A673 (cell line): ENCODE measurements around the gene GNG11. TPM values are rescaled to one million over a fixed set of nuclear protein-coding genes. Genes with fewer than 3 reads are reported as not detected.

Experiments
- BruUV-seq: library from RNA; stranded (reverse); fragments of 400-500 nt; replicated peaks from 2 replicates; lab custom pipeline; 2021; lab: Mats Ljungman, UMichigan
- CTCF ChIA-PET: fragments of 300-600 bp; sonication (Branson Sonifier 250); formaldehyde crosslinking; loops from one replicate; lab custom pipeline; 2022; ENCODE audit warnings: antibody characterized with exemption; lab: Charles Lee
- POLR2A ChIA-PET: fragments of 300-600 bp; sonication (Branson Sonifier 250); formaldehyde crosslinking; loops from one replicate; lab custom pipeline; 2022; ENCODE audit warnings: antibody characterized with exemption; ENCODE audit not compliant: low non-redundant PET; lab: Charles Lee
- DNase-seq: peaks from one replicate; pipeline ENCODE4 v3.0.0-alpha.2; 2015; ENCODE audit warnings: low spot score
- H3K27ac ChIP-seq: fragments of 200-600 bp; sonication (generic); 2 replicates; pipeline ENCODE4 v1.5.1; 2016; ENCODE audit warnings: mixed run types, low read depth, mild to moderate bottlenecking, mixed read lengths, antibody characterized with exemption, low read length; ENCODE audit not compliant: poor library complexity, severe bottlenecking
- H3K27me3 ChIP-seq: fragments of 200-600 bp; sonication (generic); replicated peaks from 2 replicates; pipeline ENCODE4 v1.6.1; 2017; ENCODE audit warnings: mixed run types, low read depth, mild to moderate bottlenecking, mixed read lengths, antibody characterized with exemption, low read length; ENCODE audit not compliant: insufficient read depth, poor library complexity
- H3K36me3 ChIP-seq: fragments of 200-600 bp; sonication (generic); 2 replicates; pipeline ENCODE4 v1.6.1; 2016; ENCODE audit warnings: mixed run types, mild to moderate bottlenecking, mixed read lengths, antibody characterized with exemption, low read length; ENCODE audit not compliant: insufficient read depth, poor library complexity, severe bottlenecking
- H3K4me1 ChIP-seq: fragments of 200-600 bp; sonication (generic); 2 replicates; pipeline ENCODE4 v1.6.1; 2017; ENCODE audit warnings: mixed run types, mild to moderate bottlenecking, mixed read lengths, antibody characterized with exemption, low read length; ENCODE audit not compliant: insufficient read depth, poor library complexity, severe bottlenecking
- H3K4me3 ChIP-seq: fragments of 200-600 bp; sonication (generic); 2 replicates; pipeline ENCODE4 v1.5.1; 2016; ENCODE audit warnings: low read depth, mixed run types, mild to moderate bottlenecking, mixed read lengths, low read length; ENCODE audit not compliant: poor library complexity, severe bottlenecking
- H3K9me3 ChIP-seq: fragments of 200-600 bp; sonication (generic); 2 replicates; pipeline ENCODE4 v1.6.1; 2016; ENCODE audit warnings: mixed run types, low read depth, mild to moderate bottlenecking, mixed read lengths, antibody characterized with exemption, low read length; ENCODE audit not compliant: poor library complexity, severe bottlenecking
- CTCF ChIP-seq: fragments of 300-800, 200-600 bp; sonication (generic); conservative IDR thresholded peaks from 2 replicates; pipeline ENCODE4 v1.5.1; 2017; ENCODE audit warnings: low read depth, mild to moderate bottlenecking, antibody characterized with exemption, low read length, moderate library complexity, mixed read lengths
- EZH2 ChIP-seq: fragments of 200-600 bp; sonication (generic); IDR thresholded peaks from 2 replicates; pipeline ENCODE4 v1.6.1; 2017; ENCODE audit warnings: borderline replicate concordance, low read depth, mild to moderate bottlenecking, mixed read lengths, antibody characterized with exemption, low read length; ENCODE audit not compliant: poor library complexity, severe bottlenecking
- intact Hi-C: fragments of 100-400 bp; cut with micrococcal nuclease; formaldehyde crosslinking; loops from one replicate; pipeline ENCODE4 v1.10.0; 2022; ENCODE audit not compliant: unreplicated experiment
- total RNA-seq: library from RNA; stranded (reverse); gene quantifications from 2 replicates; pipeline ENCODE4 v1.2.3, GENCODE V29; 2021

GNG11 gene
- total RNA-seq, 1 experiment from 2014 or later = 14.3 TPM

GRCh38 chr7:93958216-93958615 is 36.7 kb downstream of the GNG11 start:
- DNase-seq = peak; percentile 36
- no peaks in the 10 kb centered on the region for H3K27me3 ChIP-seq
- peaks cover 6% of the 10 kb centered on the region for H3K4me1 ChIP-seq
- ChIA-PET CTCF (no interaction called here), POLR2A (no interaction called here)
- H3K36me3 ChIP-seq = no peaks in the 10 kb centered on the region
- no peak overlapping the region for H3K4me3 ChIP-seq
- TF ChIP-seq CTCF (no peak), EZH2 (no peak)
- BruUV-seq = no TSS peak
- intact Hi-C loops = no loop called here
- H3K9me3 ChIP-seq = no peaks in the 10 kb centered on the region
- H3K27ac ChIP-seq = no peak overlapping the region

- ChIA-PET CTCF (no interaction called here), POLR2A (no interaction called here)
- no peaks in the 10 kb centered on the region for H3K36me3 ChIP-seq
- no peaks in the 10 kb centered on the region for H3K9me3 ChIP-seq
- H3K27ac ChIP-seq = no peak overlapping the region
- TF ChIP-seq EZH2 = no peak
- TF ChIP-seq CTCF = no peak
- BruUV-seq = no TSS peak
- H3K27me3 ChIP-seq = no peaks in the 10 kb centered on the region
- DNase-seq = no peak
- peaks cover 6% of the 10 kb centered on the region for H3K4me1 ChIP-seq
- intact Hi-C loops = no loop called here
- no peak overlapping the region for H3K4me3 ChIP-seq
Measured at GRCh38 chr7:93958651-93959050, 37.1 kb downstream of the GNG11 start.

- TF ChIP-seq CTCF = no peak
- no peak for TF ChIP-seq EZH2
- intact Hi-C loops = no loop called here
- H3K4me3 ChIP-seq = no peak overlapping the region
- no peaks in the 10 kb centered on the region for H3K36me3 ChIP-seq
- H3K27ac ChIP-seq = no peak overlapping the region
- no peak for DNase-seq
- H3K9me3 ChIP-seq = no peaks in the 10 kb centered on the region
- BruUV-seq = no TSS peak
- H3K27me3 ChIP-seq = no peaks in the 10 kb centered on the region
- ChIA-PET POLR2A (no interaction called here), CTCF (no interaction called here)
- peaks cover 6% of the 10 kb centered on the region for H3K4me1 ChIP-seq
Measured at GRCh38 chr7:93960986-93961385, 39.5 kb downstream of the GNG11 start.
